GM19099 (cell line): Measurements from ENCODE around the gene CREBBP.

ENCODE experiments used
- POLR2A ChIP-seq: IDR thresholded peaks from 3 replicates; pipeline ENCODE4 v1.6.1; 2011; ENCODE audit warnings: low read depth; ENCODE audit not compliant: insufficient read length; ENCODE audit errors: extremely low read depth

Gene CREBBP

GRCh38 chr16:3824121-3824795, 56.3 kb downstream of the CREBBP start:
- TF ChIP-seq POLR2A, result no peak

DNA sequence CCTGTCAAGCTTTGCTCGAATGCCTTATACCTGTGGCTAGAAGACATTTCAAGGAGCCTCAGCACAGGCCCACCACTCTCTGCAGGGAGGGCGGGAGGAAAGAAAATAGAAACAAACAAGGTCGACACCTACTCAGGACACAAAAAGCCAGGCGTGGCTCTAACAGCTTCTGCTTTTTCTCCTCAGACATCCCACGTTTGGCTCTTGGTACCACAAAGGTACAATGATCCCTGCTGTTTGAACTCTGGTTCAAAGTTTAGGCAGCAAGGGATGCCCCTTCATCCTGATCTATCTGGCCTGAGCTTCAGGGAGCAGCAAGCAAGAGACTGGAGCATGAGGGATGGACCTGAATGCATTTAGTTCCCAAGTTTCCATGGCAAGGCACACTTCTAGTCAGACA, 57.1 kb downstream of the CREBBP start:
- no peak for TF ChIP-seq POLR2A

GRCh38 chr16:3822366-3823045, 58.0 kb downstream of the CREBBP start:
- no peak for TF ChIP-seq POLR2A

DNA sequence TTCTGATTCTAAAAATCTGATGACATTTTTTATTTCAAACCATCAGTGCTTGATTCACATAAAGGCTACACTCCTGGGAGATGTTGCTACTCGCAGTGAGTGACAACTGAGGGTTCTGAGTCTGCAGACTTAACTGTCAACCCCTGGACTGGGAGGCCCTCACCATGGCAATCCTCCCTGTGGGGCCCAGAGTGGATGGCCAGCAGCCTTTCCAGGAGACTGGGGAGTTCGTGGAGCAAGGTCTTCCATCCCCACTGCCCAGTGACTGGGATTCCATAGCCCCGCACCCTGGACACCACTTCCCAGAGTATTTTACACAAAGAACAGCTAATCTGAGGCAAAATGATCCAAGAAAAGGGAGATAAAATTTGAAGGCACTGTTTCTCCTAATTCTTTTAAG, 59.3 kb downstream of the CREBBP start:
- no peak for TF ChIP-seq POLR2A

GRCh38 chr16:3819746-3820724, 60.5 kb downstream of the CREBBP start:
- TF ChIP-seq POLR2A, result no peak

DNA sequence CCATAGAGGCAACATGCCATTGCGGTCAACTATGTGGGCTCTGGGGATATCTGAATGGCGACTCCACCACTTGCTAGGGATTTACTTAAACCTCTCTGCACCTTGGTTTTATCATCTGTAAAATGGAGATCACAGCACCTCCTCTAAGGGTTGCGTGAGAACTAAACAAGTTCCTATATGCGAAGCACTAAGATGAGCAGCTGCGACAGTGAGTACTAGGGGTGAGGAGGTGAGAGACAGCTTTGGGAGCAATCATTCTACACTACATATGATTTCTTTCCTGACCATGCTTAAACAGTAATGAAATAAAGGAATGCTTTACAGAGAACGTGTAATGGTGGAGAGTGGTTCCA, 61.4 kb downstream of the CREBBP start:
- no peak for TF ChIP-seq POLR2A

- no peak for TF ChIP-seq POLR2A
Observed at GRCh38 chr16:3816326-3816725, 64.2 kb downstream of the CREBBP start.

DNA sequence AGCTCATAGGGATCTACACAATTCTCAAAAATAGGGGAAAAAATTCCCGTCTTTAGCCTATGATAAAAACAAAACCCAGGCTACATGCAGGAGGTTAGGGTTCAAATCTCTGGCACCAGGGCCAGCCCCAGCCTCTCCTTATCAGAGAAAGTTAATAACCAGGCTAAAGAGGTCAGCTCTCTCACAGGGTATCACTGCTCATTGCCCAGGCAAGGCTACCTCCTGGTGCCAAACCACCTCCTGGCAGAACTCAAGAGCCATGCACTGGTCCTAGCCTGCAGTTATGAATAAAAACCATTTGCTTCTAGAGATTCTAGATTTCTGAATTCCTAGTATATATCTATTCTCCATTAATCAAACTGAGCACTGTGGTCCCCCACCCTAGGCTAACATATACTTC, 65.8 kb downstream of the CREBBP start:
- TF ChIP-seq POLR2A, result no peak

DNA sequence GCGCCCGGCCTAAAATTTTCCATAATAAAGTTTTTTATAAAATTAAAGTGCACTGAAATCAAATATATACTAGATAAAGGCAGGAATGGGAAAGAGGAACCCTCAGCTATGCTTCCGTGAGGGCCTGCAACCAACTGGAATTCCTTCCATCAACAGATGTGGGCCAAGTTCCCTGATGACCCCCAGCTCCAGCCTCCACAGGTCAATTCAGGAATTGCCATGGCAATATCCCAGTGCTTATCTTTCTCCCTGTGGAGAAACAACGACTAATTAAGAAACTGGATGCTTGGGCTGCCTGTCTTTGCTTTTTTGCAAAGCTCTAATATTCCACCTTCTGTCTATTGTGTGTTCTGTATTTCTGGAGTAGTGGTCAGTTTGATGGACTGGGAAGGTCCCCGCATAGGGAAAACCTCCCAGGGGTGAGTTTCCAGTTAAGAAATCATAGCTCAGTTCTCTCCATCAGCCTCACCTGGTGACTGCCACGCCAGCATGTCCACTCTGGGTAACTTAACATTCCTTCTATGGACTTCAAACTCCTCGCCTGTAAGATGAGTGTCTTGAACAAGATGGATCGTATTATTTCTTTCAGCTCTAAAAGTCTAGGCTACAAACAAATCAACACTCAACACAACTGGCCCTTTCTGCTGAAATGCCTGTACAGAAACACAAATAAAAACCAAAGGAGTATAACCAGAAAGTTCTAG, 67.9 kb downstream of the CREBBP start:
- TF ChIP-seq POLR2A, result no peak

- TF ChIP-seq POLR2A, result no peak
Observed at GRCh38 chr16:3810818-3811217, 69.7 kb downstream of the CREBBP start.

DNA sequence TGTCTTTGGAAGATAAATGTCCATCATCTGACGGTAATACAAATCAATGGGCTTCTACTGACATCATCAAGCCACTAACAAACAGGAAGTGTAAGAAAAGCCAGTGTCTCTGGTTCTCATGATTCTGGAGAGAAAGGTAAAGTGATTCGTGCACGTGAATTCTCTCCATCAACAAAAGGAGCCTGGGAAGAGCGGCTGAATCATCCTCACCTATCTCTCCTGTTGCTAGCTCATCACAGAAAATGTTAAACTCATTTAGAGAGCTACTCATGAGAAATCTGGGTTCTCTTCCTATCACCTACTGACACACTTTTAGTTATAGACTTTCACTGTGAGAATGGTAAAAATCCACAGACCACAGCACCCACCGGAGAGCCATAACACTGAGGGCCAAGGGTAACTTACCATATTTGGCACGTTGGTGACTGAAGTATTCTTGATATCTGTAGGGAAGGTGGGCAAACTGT, 70.3 kb downstream of the CREBBP start:
- TF ChIP-seq POLR2A, result no peak

DNA sequence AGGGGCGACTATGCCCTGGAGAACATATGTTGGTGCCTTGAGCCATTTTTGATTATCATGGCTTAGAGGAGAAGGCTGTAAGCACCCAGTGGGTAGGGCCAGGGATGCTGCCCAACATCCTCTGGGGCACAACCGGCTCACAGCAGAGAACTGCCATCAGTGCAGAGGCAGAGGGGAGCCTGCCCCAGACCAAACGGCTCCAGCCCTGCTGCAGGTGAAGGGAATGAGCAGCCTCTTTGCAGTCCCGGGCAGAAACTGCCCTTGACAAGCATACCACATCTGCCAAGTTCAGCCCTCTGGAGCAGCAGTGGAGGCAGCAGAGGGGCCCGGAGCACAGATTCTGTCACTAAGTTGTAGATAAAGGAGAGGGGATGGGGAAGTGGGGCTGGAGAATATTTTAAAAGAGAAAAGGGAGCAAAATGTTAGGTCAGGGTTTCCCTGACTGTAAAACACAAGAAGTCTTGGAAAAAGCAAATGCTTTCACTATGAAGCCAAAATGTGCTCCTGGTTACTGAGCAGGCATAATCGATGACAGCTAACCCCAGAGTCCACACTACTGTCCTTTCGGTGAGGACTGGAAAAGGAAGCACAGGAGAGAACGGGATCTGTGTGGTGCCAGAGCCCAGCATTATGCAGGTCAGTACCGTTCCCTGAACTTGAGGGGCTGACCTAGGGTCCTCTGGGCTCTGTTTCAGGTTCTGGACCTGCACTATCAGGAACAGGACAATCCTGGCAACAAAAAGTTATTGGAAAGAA, 72.0 kb downstream of the CREBBP start:
- TF ChIP-seq POLR2A, result no peak

DNA sequence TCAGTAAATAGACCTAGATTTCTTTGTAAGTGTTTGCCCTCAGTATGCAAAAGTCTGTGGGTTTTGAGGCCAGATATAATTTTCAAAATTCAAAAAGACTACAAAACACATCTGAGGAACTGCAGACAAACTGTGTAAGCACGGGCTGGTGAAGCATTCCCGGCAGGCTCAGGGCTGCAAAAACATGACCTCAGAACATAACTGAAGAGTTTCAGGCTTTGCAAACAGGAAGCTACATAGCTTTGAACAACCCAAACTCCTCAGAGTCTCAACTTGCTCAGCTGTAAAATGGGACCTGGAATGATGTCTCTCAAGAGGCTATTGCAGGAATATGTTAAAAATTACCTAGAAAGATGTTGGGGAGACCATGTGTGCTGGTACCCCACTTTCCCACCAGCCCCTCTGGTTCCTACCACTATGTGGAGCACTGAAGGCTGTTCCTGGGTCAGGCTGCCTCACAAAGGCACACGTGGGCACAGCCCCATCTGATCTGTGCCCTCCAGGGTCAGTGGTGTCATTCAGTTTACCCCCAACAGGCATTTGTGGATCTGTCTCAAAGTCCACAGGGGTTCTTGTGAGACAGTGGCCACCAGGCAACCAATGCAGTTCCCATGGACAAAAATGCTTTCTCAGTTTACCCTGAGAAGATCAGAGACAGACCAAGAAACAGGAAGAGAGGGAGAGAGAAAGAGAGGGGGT, 72.9 kb downstream of the CREBBP start:
- no peak for TF ChIP-seq POLR2A
